GM19463 (cell line): ENCODE measurements around the gene PGM1.
"Not testable (repeated sequence)": the region's sequence is repeated elsewhere in the genome, so short reads cannot be mapped to it uniquely, and the experiment has no call there.

Source experiments
- ATAC-seq: cut with Tn5 transposase; IDR thresholded peaks from one replicate; pipeline ENCODE4 v1.9.1; 2021; ENCODE audit warnings: mild to moderate bottlenecking, moderate library complexity; ENCODE audit not compliant: unreplicated experiment

Gene PGM1

DNA sequence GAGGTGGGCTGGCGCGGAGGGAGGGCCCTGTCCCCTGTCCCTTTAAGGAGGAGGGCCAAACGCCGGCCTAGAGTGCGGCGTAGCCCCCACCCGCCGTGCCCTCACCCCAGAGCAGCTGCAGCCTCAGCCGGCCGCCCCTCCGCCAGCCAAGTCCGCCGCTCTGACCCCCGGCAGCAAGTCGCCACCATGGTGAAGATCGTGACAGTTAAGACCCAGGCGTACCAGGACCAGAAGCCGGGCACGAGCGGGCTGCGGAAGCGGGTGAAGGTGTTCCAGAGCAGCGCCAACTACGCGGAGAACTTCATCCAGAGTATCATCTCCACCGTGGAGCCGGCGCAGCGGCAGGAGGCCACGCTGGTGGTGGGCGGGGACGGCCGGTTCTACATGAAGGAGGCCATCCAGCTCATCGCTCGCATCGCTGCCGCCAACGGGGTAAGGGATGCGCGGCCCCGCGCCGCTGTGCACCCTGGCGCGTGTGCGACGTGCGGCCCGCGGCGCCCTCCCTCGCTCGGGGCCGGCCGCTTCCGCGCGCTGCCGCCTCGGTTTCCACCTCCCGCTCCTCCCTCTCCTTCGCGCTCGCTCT lies at the start of gene PGM1:
Gene PGM1 (plus strand): TSS at position 109 of the 583 bp plus-strand sequence. CDS start 78 bp downstream, at position 187.
- ATAC-seq: peak; percentile 69

GRCh38 chr1:63545780-63546179 lies 47.4 kb upstream of the PGM1 start:
- ATAC-seq: no peak

DNA sequence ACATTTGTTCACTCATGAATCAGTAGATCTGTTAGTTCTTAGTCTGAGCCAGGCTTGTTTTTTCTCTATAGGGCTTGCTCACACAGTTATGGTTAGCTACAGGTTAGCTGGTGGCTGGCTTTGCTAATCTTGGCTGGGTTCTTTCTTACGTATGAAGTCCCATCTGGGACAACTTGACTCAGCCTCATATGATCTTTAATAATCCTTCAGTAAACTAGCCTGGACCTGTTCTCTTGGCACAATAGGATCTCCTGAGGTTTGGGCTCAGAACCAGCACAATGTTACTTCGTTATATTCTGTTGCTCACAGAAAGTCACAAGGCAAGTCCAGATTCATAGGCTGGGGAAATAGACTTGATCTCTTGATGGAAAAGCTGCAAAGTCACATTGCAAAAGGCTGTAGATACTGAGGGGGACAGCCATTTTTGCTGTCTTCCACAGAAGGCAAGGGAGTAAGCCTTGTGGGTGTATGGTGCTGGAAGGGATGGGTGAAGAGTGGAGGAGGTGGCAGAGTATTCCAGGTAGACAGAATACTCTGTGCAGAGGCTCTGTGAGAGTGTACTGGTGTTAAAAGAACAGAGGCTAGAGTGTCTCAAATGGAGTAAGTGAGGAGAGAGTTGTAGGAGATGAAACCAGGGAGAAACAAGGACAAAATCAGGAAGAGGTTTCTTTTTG lies 45.5 kb upstream of the PGM1 start:
- ATAC-seq: no peak

- no peak for ATAC-seq
Measured at GRCh38 chr1:63548303-63548702, 44.9 kb upstream of the PGM1 start.

DNA sequence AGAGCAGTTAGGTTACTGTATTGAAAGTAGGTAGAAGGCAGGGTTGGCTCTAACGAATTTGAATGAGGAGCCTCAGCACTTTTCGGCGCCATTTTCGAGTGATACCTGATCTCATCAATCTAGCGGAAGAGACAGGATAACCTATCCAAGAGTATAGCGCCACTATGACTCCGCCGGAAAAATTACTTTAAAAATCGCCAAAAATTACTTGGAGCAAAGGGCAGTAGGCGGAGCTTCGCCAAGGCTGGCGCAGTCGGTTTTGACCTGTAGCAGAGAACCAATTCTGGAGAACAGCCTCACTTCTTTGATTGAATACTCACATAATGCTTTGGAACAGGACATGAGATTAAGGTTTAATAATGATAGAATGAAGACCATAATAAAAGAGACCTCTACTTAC lies 44.3 kb upstream of the PGM1 start:
- no peak for ATAC-seq

GRCh38 chr1:63555480-63555879 lies 37.7 kb upstream of the PGM1 start:
- ATAC-seq: no peak

DNA sequence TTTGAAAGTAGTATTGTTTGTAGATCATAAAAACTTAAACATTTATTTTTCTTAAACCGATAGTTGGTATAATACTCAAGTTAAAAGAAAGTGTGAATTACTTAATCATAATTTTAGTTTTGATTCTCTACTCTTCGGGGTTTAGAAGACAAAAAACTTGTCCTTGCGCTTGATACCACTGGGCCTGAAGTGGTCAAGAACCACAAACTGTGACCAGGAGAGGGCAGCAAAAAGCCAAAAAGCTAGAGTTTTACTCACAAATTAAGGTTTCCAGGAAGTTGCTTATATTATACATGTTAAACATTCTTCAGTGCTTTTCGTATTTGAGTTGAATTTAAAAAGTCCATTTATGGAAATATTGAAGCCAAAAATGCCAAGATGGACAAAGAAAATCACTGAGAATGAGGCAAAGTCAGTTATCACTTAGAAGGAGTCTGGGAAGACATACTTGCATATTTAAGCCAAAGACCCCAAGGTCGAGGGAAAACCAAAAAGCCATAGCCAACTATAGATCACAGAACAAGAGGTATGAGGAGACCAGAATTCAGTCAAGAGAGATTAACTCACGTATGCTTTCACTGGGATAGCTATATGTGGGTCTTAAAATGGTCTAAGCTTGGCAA lies 35.7 kb upstream of the PGM1 start:
- no peak for ATAC-seq

GRCh38 chr1:63559357-63559756 lies 33.9 kb upstream of the PGM1 start:
- ATAC-seq: no peak

- ATAC-seq: no peak
Measured at GRCh38 chr1:63563745-63564144, 29.5 kb upstream of the PGM1 start.

DNA sequence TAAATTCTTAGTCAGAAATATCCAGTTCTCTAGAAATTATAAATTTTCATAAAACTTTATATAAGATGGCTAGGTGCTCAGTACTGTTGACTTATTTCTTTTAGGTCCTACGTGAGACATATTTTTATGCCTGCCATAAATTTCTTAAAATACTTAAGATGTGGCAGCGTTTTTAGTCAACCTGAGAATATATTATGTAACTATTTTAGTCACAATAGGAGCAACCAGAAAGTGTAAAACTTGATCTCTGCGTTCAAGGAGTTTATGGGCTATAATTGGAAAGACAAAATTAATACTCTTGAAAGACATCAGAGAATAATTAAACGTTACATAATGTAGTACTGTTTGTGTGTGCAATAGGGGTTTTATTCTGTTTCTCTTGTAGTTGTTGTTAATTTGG lies 24.1 kb upstream of the PGM1 start:
- no peak for ATAC-seq

DNA sequence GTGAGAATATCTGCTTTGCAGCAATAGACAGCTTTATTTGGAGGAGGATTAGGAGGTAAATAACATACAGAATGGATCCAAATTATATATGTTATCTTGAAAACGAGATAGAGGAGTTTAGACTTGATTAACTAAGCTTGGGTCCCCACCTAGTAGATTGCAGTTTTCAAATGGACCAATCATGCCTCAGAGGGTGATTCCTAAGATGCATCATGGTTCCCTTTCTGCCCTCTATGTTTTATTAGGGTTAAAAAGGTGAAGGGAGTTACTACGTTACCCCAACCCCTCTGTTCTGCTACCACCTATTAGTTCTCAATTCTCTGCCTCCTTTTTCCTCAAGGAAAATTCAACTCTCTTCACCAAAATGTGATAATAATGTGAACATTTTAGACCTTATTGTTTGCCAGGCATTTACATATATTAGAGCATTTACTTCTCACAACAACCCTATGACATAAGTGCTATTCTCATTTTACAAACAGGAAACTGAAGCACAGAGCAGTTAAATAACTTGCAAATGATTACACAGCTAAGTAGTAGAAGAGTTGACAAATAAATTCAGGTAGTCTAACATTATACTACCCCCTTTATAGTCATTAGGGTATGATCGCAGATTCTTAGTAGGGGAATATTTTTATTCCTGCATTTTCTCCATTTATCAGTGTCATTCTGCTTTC lies 23.4 kb upstream of the PGM1 start:
- no peak for ATAC-seq

- not testable (repeated sequence) for ATAC-seq
Measured at GRCh38 chr1:63572686-63573085, 20.5 kb upstream of the PGM1 start.

- not testable (repeated sequence) for ATAC-seq
Measured at GRCh38 chr1:63574203-63574796, 18.9 kb upstream of the PGM1 start.

DNA sequence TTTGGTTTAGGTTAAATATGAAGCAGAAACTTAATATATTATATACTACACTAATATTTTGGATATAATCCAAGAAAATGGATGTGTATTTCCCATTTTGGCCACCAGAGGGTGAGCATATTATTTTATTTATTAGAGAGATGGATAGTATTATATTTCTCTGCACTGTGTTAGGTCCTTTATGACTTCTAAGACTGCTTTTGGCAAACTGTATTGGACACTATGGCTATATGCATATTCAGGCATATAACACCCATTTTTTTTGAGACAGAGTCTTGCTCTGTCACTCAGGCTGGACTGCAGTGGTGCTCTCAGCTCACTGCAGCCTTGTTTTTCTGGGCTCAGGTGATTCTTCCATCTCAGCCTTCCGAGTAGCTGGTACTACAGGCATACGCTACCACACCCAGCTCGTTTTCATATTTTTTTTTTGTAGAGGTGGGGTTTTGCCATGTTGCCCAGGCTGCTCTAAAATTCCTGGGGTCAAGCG lies 17.8 kb upstream of the PGM1 start:
- ATAC-seq: no peak

DNA sequence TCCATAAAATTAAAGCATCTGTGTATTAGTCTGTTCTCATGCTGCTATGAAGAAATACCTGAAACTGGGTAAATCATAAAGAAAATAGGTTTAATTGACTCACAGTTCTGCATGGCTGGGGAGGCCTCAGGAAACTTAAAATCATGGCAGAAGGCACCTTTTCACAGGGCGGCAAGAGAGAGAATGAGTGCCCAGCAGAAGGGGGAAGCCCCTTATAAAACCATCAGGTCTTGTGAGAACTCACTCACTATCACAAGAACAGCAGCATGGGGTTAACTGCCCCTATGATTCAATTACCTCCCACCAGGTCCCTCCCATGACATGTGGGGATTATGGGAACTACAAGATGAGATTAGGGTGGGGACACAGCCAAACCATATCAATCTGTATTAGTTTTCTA lies 6.9 kb upstream of the PGM1 start:
- not testable (repeated sequence) for ATAC-seq

DNA sequence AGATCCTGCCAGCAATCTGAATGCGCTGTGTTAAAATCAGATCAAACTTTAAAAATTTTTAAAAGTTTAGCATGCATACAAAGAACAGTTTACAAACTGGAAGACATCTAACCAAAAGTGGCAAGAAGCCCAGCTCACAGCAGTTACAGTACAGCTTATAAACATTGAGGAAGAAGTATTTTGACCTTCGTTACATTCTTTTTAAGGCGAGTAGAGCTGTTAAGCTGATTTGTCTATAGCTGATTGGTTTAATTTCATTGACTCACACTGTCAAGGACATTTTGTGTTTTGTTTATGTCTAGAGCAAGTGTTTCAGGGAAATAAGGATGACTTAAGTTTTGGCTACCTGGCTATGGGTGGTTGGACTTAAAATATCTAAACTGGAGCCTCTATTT lies 3.0 kb upstream of the PGM1 start:
- ATAC-seq: no peak

DNA sequence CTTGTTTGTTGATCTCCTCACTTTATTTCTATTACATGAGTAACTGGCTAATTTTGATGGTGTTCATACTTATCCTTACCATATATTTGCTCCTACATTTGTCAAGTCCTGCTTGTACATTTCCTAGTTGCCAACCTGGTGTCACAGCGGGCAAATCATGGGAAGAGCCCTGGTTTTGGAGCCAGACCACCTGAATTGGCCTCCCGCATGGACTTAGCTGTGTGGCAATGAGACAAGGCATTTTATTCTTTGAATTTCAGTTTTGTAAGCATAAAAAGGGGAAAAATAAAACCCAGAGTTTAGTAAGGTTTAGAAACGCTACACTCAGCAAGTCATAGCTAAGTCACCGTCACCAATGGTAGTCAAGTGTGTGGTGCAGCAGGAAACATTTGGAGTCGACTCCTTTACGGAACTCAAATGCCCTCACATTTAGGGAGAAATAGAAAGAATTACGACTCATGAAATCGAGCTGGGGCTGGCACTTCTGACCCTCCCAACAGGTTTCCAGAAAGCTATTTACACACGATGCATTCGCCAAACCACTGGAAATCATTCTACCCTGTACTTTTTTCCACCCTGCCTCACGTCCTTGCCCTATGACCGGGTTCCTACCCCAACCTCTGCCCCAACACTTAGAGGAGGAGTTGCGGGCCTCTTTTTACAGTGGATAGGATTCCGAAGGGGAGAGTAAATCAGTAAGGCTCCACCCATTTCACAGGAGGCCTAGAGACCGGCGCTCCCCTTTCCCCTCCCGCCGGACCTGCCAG lies 492 bp upstream of the PGM1 start:
- ATAC-seq: no peak

- ATAC-seq: peak; percentile 39
Measured at GRCh38 chr1:63593886-63594605, 835 bp downstream of the PGM1 start.

GRCh38 chr1:63595435-63595834 lies 2.2 kb downstream of the PGM1 start:
- ATAC-seq: no peak

GRCh38 chr1:63599799-63600198 lies 6.6 kb downstream of the PGM1 start:
- ATAC-seq: no peak
